ENCODE measurements around the gene SEC24D. TPM values are rescaled to one million over a fixed set of nuclear protein-coding genes. Genes with fewer than 3 reads are reported as not detected.

SEC24D gene
- total and polyA plus RNA-seq, 2 of the 8 experiments (the other 6 are each of a cell fraction or from before 2014, with no cell fraction given) = 28.9 to 91.6 TPM

DNA sequence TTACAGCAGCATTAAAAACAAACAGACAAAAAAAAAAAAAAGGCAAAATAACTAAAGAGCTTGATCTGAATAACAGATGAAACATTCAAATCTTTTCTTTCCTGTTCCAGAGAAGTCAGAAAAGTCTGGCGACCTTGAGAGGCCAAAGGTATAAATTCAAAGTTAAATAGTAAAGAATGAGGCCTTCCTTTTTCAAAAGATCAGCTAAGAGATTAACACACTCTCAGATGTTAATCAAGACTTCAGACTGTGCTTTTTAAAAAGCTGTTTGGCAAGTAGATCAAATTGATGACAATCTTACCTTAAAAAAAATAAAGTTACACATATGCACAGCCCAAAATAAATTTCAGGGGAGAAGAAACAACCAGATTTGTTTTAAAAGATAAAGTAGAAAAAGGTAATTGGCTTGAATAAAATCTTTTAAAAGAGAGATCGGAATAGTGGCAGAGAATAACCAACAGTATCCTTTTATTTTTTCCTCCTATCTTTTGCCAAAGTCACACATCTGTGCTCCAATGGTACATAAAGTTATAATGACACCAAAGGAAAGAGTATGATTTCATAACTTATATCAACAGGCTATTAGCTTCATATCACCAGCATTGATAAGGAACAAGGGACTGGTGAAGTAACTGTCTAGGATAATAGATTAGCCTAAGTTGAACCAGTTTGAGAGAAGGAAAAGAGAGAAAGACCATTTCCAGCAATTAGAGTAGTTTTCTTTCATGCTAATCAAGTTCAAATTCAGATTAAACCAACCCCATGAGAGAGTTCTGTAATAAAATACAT lies 80.3 kb downstream of the SEC24D start:
- H3K36me3 ChIP-seq (ENCODE audit: control insufficient read depth in 2 of 4, insufficient read depth in 4 of 4, low read length in 3 of 4) = peaks cover 4 to 34% (median 15%) of the 10 kb centered on the region in 4 experiments; a peak in 6 of 8 replicates
- no peaks in the 10 kb centered on the region for H3K79me2 ChIP-seq (ENCODE audit: control insufficient read depth in 1 of 2, insufficient read depth in 2 of 2, low read length in 2 of 2)
- H3K23ac ChIP-seq (ENCODE audit: insufficient read length) = no peak overlapping the region
- no peak overlapping the region for H4K8ac ChIP-seq (ENCODE audit: extremely low read depth, insufficient read depth, low read length)
- no peak overlapping the region for H2BK120ac ChIP-seq (replicated peaks; ENCODE audit: low read depth, low read length)
- H2BK20ac ChIP-seq (ENCODE audit: low read length) = no peak overlapping the region
- H3K18ac ChIP-seq (ENCODE audit: extremely low read depth, low read length) = no peak overlapping the region
- no peaks in the 10 kb centered on the region for H3K79me1 ChIP-seq (ENCODE audit: low read depth, low read length)
- H3K4ac ChIP-seq (replicated peaks; ENCODE audit: insufficient read length, low read depth, low read length) = no peak overlapping the region
- no peak overlapping the region for H2BK5ac ChIP-seq (ENCODE audit: low read depth, low read length)
- H4K5ac ChIP-seq (ENCODE audit: insufficient read length, low read depth, low read length) = no peak overlapping the region
- H3K27me3 ChIP-seq (replicated peaks in 1 of 4; ENCODE audit: control insufficient read depth in 3 of 4, extremely low read depth in 1 of 4, insufficient read depth in 3 of 4, low read length in 3 of 4) = no peaks in the 10 kb centered on the region
- H3K9ac ChIP-seq (replicated peaks in 1 of 4; ENCODE audit: extremely low read depth in 1 of 4, low read depth in 3 of 4, low read length in 3 of 4) = no peak overlapping the region
- H3K4me2 ChIP-seq (ENCODE audit: insufficient read depth in 1 of 2, low read depth in 2 of 2, low read length in 2 of 2) = no peak overlapping the region
- H2BK15ac ChIP-seq (ENCODE audit: low read length) = no peak overlapping the region
- H3K4me3 ChIP-seq (ENCODE audit: extremely low read depth in 1 of 4, insufficient read depth in 2 of 4, low read depth in 3 of 4, low read length in 4 of 4) = no peak overlapping the region
- peaks cover 0 to 4% (median 0%) of the 10 kb centered on the region in 4 experiments; a peak in 2 of 7 replicates for H3K4me1 ChIP-seq (replicated peaks in 1 of 4; ENCODE audit: control insufficient read depth in 3 of 4, insufficient read depth in 4 of 4, low read length in 3 of 4)
- no peak overlapping the region for H4K91ac ChIP-seq (replicated peaks; ENCODE audit: insufficient read length, low read length)
- DNase-seq (ENCODE audit: low read depth in 1 of 2, low spot score in 2 of 2) (no peak), FAIRE-seq (no peak)
- WGBS, 2 experiments (ENCODE audit: extremely low coverage in 1 of 2, insufficient coverage in 1 of 2, insufficient read length in 1 of 2, insufficient replicate concordance in 2 of 2, low coverage in 1 of 2, low lambda C conversion rate in 2 of 2, missing lambda C conversion rate in 1 of 2) = 77% methylated on average over 2 of the region's 2 CpGs; no CpG with 5 or more reads in 1 of the 2 experiments
- H2AK5ac ChIP-seq (ENCODE audit: low read depth, low read length) = no peak overlapping the region
- CTCF ChIA-PET (ENCODE audit: partially characterized antibody) = interaction anchor here (0.7 to 3.2 kb wide), 4 partner anchors 14 to 109 kb away, joined by 3 to 16 read pairs (median 4); no protein-coding TSS in a partner anchor
- POLR2A ChIA-PET (ENCODE audit: partially characterized antibody) = no interaction called here
- H3K27ac ChIP-seq (ENCODE audit: low read depth, low read length) = no peak overlapping the region
- H2AFZ ChIP-seq (ENCODE audit: low read length) = no peak overlapping the region
- no peaks in the 10 kb centered on the region for H3K9me3 ChIP-seq (ENCODE audit: insufficient read depth in 2 of 2, low read depth in 1 of 2, low read length in 1 of 2)
- H2BK12ac ChIP-seq (ENCODE audit: low read depth, low read length) = no peak overlapping the region
- H3K23me2 ChIP-seq (ENCODE audit: low read depth, low read length) = no peaks in the 10 kb centered on the region
- TF ChIP-seq HDAC2 (IDR thresholded peaks at IDR 0.05; ENCODE audit: borderline replicate concordance in 1 of 2, low read depth in 2 of 2, low read length in 2 of 2) (no peak), BRCA1 (IDR thresholded peaks at IDR 0.05; ENCODE audit: low read depth, low read length) (no peak), KDM5A (IDR thresholded peaks at IDR 0.05; ENCODE audit: low read length) (no peak), SUZ12 (IDR thresholded peaks at IDR 0.05; ENCODE audit: low read length) (no peak), ZNF274 (IDR thresholded peaks at IDR 0.05; ENCODE audit: borderline replicate concordance, extremely low read depth, low read length) (no peak), EP300 (IDR thresholded peaks at IDR 0.05; ENCODE audit: borderline replicate concordance in 1 of 2, low read depth in 2 of 2, low read length in 2 of 2) (no peak), ASH2L (IDR thresholded peaks at IDR 0.05; ENCODE audit: low read length) (no peak), CEBPB (IDR thresholded peaks at IDR 0.05; ENCODE audit: low read depth, low read length) (no peak), RBBP5 (IDR thresholded peaks at IDR 0.05; ENCODE audit: borderline replicate concordance, low read depth, low read length) (no peak)
- H3K56ac ChIP-seq (replicated peaks; ENCODE audit: insufficient read length, low read depth, low read length) = no peak overlapping the region
- no peak overlapping the region for H3K14ac ChIP-seq (ENCODE audit: insufficient read length)
- no peaks in the 10 kb centered on the region for H4K20me1 ChIP-seq (replicated peaks in 1 of 2; ENCODE audit: control insufficient read depth in 1 of 2, insufficient read depth in 2 of 2, low read length in 2 of 2)
